Measurements from ENCODE around the gene SUGCT.
"Not testable (repeated sequence)": the region's sequence is repeated elsewhere in the genome, so short reads cannot be mapped to it uniquely, and the experiment has no call there.

The SUGCT gene

GRCh38 chr7:40604601-40605438 lies 470.0 kb downstream of the SUGCT start:
- FAIRE-seq (no peak), DNase-seq (ENCODE audit: low spot score) (no peak)

GRCh38 chr7:40608321-40609075 lies 473.7 kb downstream of the SUGCT start:
- DNase-seq (ENCODE audit: low spot score) (no peak), FAIRE-seq (no peak)

GRCh38 chr7:40610461-40610860 lies 475.7 kb downstream of the SUGCT start:
- FAIRE-seq: no peak
- DNase-seq (ENCODE audit: low spot score): no peak

DNA sequence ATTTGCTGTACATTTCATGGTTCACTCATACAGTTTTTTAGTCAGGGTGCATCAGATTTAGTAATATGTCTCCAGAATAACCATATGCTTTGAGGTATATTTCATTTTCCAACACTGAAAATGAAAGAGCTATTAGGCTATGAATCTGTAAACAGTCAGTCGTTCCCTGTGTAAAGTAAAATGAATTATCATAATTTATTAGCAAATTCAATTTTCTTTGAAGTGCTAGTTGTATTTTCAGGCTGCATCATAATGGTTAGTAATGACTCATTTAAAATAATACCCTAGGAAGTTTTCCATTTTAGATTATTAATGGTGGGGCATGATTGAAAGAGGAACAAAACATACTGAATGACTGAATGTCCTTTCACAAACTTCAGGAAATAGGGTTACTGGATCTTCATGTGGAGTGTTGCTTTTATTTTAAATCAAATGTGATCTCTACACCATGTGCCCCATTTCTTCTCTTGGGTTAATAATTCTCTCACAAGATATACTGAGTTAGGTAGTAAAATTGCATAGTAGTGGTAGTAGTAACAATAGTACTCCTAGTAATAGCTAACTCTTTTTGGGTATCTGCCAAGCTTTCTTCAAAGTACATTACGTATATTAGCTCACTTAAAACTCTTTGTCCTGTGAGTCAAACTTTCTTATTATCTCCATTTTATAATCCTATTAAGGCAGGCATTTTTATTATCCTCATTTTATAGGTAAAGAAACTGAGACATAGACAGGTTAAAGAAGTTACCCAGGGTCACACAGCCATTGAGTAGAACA lies 476.5 kb downstream of the SUGCT start:
- no peak for FAIRE-seq
- no peak for DNase-seq (ENCODE audit: low spot score)

GRCh38 chr7:40612298-40612697 lies 477.5 kb downstream of the SUGCT start:
- DNase-seq (ENCODE audit: low spot score) (no peak), FAIRE-seq (no peak)

DNA sequence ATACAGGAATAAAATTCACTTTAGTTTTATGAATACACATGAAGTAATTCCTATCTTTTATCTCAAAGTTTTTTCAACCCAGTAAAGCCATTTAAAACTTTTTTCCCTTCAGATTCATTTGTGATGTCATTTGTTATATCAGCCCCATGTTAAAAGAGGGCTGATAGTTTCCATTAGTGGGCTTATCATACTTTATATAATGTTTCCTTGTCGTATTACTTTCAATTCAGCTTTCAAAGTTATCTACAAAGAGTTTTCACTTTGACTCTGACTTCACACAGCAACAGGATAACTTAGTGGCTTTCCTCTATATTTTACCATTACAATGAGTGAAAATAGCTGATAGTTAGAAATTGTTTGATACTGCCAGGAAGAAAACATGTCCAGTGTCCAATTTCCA lies 484.8 kb downstream of the SUGCT start:
- no peak for FAIRE-seq
- DNase-seq (ENCODE audit: low spot score): no peak

- DNase-seq (ENCODE audit: low spot score): no peak
- FAIRE-seq: no peak
Measured at GRCh38 chr7:40621592-40621998, 486.8 kb downstream of the SUGCT start.

GRCh38 chr7:40622941-40623501 lies 488.2 kb downstream of the SUGCT start:
- FAIRE-seq (no peak), DNase-seq (ENCODE audit: low spot score) (no peak)

DNA sequence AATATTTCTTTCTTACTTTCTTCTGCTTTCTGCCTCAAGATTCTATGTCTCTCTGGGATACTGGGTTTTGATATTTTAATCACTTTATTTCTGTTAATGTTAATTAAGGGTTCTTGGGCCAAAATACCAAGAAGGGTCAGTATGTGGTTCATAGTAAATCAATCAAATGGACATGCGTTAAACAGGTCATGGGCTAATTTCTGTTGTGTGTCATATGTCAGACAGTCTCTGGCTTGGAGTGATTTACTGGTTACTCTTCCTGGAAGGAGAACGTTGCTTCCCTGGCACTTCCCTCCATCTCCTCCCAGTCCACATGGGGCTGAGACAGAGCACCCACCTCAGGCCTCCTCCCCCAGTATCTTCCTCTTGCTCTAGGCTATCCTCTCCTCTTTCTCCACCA lies 489.1 kb downstream of the SUGCT start:
- no peak for DNase-seq (ENCODE audit: low spot score)
- FAIRE-seq: no peak

- FAIRE-seq: not testable (repeated sequence)
Measured at GRCh38 chr7:40627361-40627760, 492.6 kb downstream of the SUGCT start.

DNA sequence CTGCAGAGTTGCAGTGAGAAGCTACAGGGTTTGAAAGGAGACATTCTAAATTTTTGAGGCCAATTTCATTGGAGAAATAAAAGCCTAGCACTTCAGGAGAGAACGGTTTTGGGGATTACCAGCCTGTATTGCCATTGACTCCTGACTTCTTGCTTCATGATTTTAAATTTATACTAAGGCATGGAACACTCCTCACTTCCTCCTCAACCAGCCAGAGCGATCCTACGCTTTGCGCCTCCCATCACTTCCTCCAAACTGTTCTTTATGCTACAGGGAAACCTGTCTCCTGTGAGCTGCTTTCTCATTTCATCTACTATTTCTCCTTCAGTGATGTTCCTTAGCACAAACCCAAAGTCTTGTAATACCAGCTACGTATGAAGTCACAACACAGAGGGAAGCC lies 495.1 kb downstream of the SUGCT start:
- DNase-seq (ENCODE audit: low spot score) (no peak), FAIRE-seq (no peak)

More at GRCh38 chr7:40627361-40627760, 492.6 kb downstream of the SUGCT start:
- DNase-seq (ENCODE audit: low spot score): not testable (repeated sequence)

DNA sequence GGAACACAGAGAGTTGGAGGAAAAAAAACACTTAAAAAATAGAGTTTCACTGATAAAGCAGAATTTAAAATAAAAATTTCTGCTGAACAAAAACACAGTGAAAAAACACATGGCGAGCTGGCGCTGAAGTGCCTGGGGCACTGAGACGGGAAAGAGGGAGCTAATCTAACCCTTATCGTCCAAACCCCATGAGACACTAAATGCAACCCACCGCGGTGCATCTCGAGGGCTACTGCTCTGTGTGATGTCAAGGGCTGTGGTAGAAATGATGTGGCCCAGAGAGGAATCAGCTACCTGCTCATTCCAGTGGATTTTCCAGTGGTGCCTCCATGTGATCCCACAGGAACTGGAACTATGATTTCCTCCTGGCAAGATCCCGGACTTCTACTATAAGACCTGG lies 499.3 kb downstream of the SUGCT start:
- DNase-seq (ENCODE audit: low spot score): no peak
- FAIRE-seq: no peak

DNA sequence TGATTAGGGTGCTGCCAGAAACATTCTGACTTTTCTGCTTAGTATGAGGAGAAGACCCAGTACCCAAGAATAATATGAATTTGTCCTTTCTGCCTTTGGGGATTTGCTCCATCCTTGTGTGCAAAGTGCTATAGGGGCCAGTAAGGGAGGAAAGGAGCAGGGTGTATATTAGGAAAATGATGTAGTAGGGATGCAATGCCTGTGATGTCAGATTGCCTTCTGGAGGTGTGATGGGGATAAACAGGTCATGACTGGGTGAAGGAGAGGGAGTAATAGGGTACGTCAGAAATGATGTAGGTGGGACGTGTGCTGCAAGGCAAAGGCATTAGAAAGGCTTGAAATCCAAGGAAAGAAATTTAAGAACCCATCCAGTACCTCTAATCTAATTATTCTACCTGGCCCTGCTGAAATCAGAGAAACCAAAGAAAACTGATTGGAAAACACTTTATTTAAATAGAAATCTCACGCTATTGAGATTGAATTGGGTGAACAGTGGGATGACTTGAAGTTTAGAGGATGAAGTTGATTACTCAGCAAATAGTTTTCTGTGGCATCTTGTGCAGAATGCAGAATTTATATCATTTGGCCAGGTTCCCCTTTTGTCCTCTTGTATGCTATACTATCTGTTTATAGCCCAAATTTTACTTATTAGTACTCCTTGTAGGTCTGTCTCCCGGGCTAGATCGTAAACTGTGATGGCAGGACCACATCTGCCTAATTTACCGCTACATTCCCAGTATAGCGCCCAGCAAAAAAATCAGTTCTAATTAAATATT lies 503.9 kb downstream of the SUGCT start:
- FAIRE-seq (no peak), DNase-seq (ENCODE audit: low spot score) (no peak)

GRCh38 chr7:40640566-40640965 lies 505.8 kb downstream of the SUGCT start:
- DNase-seq (ENCODE audit: low spot score) (no peak), FAIRE-seq (no peak)

DNA sequence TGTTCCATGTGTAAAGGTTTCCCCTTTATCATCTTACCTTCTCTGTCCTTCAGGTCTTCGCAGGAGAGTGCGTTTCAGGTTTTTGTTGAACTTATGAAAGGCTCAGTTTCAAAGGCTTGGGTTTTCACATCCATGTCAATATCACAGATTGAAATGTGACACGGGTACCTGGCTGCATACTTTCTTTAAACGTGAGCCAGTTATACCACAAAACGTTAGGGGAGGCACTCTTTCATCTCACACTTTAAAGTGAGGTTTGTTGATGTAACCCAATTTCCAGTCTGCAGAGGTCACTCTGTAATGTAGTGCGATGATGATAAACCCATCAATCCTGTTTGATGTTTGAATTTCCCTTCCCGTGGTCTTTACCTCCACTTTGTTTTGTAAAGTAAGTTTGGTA lies 506.9 kb downstream of the SUGCT start:
- FAIRE-seq (no peak), DNase-seq (ENCODE audit: low spot score) (no peak)

- FAIRE-seq: no peak
- DNase-seq (ENCODE audit: low spot score): no peak
Measured at GRCh38 chr7:40643664-40644063, 508.9 kb downstream of the SUGCT start.

GRCh38 chr7:40644454-40645188 lies 509.8 kb downstream of the SUGCT start:
- DNase-seq (ENCODE audit: low spot score) (no peak), FAIRE-seq (no peak)

GRCh38 chr7:40645197-40645596 lies 510.4 kb downstream of the SUGCT start:
- DNase-seq (ENCODE audit: low spot score): no peak
- FAIRE-seq: no peak

- no peak for DNase-seq (ENCODE audit: low spot score)
- FAIRE-seq: no peak
Measured at GRCh38 chr7:40646717-40647116, 511.9 kb downstream of the SUGCT start.

DNA sequence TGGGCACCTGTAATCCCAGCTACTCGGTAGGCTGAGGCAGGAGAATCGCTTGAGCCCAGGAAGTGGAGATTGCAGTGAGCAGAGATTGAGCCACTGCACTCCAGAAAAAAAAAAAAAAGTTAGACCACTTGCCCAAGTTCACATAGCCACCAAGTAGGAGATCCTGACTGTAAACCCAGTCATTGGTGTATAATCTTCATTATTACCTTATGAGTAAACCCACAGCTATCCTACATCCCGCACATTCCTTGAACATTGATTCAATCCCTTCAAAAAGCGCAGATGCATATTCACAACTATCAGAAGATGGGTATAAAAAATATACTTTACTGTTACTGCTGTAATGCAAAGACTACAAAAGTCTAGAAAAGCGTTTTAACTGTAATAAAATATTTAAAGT lies 512.9 kb downstream of the SUGCT start:
- DNase-seq (ENCODE audit: low spot score): no peak
- no peak for FAIRE-seq

Data from RCC 7860 (cell line).